Stimulated activated CD8-positive, alpha-beta memory T cell treated with anti-CD3 and anti-CD28 coated beads, Interleukin-15, amount 100 ng/mL, for 24 hours (primary cell): ENCODE results near the gene LRSAM1.

Experiments
- DNase-seq: peaks from one replicate; pipeline ENCODE4 v3.0.0-alpha.2; 2020; ENCODE audit warnings: low read depth

The LRSAM1 gene

DNA sequence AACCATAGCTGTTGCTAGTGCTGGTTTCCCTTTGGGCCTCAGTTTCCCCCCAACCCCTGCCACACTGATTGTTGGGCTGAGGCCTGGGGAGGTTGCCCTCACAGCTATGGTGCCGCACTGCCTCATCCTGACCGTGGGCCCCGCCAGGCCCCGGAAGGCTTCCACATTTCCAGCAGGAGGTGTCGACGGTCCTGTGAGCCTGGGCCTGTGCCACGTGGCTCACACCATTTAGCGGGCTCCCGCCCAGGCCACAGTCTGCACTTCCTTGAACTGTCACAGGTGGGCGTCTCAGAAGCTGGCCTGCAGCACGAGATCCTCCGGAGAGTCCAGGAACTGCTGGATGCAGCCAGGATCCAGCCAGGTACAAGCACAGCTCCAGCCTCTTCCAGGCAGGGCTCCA, 45.7 kb downstream of the LRSAM1 start:
- DNase-seq: no peak

DNA sequence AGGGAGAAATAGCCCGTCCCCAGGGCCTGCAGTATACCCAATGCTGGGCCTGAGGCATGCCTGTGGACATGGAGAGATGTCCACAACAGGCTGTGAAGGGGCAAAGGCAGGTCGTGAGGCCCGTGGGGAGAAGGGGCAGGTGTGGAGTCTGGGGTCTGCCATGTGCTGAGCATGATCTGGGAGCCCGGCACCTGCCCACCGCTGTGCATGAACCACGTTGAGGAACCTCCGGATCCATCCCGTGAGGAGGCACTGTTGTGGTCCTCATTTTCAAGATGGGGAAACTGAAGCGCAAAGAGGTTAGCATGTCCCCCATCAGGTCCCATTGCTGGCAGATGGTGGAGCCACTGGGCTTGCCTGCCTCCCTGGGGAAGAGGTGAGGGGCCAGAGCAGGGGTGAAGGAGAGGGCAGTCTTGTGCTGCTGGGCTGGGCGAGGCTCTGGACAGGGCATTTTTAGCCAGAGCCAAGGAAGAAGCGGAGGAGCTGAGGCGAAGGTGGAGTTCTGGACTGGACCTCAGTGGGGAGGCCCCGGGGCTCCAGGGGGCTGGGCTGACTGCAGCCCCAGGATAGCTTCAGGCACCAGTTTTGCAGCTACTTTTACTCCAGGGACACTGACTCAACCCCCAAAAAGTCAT, 46.5 kb downstream of the LRSAM1 start:
- DNase-seq: no peak

- no peak for DNase-seq
These were observed 47.0 kb downstream of the LRSAM1 start for GRCh38 chr9:127498298-127498697.

DNA sequence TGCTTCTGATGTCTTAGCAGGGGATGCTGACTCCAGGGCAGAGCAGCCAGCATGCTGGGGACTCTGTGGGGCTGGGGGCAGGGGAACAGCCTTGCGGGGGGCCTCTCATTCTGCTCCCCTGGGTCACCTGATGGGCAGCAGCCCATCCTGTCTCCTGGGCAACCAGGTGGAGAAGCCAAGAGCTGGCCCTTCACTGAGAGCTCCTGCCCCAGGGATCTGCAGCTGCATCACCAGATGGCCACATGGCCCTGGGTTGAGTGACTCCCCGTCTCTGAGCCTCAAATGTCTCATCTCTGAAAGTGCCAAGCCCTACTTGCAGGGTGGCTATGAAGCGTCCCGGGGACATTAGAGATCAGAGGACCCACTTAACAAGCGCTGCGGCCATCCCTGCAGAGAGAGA, 49.1 kb downstream of the LRSAM1 start:
- DNase-seq: no peak

DNA sequence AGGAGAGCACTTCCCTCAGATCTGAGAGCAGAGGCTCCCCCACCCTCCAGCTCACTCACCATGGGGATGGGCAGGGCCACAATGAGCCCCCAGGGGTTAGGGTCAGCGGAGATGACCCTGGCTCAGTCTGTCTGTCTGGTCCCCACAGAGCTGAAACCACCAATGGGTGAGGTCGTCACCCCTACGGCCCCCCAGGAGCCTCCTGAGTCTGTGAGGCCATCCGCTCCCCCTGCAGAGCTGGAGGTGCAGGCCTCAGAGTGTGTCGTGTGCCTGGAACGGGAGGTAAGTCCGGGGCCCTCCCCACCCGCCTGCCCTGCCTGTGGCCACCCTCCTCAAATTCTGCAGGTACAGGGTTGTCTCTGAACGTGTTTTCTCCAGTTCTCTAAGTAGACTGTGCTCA, 49.6 kb downstream of the LRSAM1 start:
- DNase-seq: no peak

DNA sequence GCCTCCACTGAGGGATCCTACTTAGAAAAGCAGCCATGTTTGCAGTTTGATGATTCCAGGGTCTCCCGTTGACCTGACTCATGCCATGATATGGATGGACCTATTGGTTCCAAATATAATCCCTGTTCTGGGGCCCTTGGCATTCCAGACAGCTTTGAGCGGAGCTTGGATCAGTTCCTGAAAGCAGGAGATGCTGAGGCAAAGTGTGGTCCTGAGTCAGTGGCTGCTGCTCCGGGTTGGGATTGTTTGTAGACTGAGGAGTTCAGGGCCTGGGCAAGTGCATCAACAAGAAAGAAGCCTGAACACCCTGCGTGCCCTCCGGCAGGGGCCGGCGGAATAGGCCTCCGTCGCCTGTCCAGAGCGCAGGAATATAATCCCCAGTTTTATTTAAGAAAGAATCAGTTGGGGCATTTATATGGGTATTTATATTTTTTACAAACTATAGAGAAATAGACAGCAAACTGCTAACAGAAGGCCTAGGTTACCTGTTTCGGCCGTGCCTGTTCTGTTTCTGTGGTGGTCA, 50.6 kb downstream of the LRSAM1 start:
- DNase-seq: no peak

GRCh38 chr9:127502706-127503378, 51.5 kb downstream of the LRSAM1 start:
- DNase-seq: no peak

GRCh38 chr9:127503379-127503921, 52.1 kb downstream of the LRSAM1 start:
- DNase-seq: no peak

DNA sequence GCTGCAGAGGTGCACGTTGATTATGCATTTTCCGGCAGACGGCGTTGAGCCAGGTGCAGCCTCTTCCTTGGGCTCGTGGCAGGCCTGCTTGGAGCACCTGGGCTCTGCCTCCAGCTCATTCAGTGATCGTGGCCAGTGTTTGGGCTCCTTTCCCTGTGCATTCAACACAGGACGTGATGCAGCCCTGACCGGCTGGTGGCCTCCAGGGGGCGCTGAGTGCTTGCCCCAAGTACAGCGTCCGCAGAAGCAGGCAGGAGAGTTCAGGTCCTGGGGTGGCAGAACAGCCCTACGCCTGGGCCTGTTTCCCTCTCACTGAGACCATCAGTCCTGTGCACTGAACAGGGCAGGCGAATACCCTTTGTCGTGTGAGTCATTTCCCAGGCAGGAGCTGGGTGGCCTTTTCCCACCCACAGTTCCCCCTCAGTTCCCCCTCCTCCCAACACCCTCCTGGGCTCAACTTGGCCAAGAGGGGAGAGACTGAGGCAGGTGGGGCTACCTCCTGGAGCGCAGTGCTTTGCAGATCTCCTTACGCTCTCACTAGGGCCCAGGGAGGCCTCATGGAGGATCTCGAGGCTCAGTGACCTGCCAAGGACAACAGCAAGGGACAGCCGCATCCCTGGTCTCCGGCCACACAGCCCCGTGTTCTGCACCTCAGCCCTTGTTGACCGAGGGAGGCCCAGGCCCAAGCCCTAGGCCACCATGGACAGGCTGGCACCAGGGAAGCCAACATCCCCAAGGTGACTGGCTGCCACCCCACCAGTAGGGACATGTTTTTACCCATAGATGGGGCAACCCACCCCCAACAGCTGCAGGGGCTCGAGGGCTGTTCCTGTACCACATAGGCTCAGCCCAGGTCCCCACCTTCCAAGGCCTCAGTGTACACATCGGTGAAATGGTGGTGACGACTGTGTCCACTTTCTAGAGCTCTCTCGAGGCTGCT, 52.9 kb downstream of the LRSAM1 start:
- peak; percentile 50 for DNase-seq

DNA sequence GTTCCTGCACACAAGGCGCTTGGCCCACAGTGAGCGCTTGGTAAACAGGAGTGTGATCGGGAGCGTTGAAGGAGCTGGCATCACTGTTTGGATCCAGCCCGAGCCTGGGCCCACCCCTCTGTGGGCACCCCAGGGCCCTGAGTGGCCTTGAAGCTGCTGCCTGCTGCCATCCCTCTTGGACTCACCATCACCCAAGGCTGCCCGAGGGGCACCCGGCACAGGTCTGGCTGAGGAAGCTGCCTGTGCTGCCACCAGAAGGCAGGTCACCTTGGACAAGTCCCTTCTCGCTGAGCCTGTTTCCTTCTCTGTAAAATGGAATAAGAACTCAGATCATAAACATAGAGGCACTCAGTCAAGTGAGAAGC, 53.6 kb downstream of the LRSAM1 start:
- no peak for DNase-seq

GRCh38 chr9:127505396-127506116, 54.2 kb downstream of the LRSAM1 start:
- no peak for DNase-seq

- DNase-seq: no peak
These were observed 55.0 kb downstream of the LRSAM1 start for GRCh38 chr9:127506117-127506813.

DNA sequence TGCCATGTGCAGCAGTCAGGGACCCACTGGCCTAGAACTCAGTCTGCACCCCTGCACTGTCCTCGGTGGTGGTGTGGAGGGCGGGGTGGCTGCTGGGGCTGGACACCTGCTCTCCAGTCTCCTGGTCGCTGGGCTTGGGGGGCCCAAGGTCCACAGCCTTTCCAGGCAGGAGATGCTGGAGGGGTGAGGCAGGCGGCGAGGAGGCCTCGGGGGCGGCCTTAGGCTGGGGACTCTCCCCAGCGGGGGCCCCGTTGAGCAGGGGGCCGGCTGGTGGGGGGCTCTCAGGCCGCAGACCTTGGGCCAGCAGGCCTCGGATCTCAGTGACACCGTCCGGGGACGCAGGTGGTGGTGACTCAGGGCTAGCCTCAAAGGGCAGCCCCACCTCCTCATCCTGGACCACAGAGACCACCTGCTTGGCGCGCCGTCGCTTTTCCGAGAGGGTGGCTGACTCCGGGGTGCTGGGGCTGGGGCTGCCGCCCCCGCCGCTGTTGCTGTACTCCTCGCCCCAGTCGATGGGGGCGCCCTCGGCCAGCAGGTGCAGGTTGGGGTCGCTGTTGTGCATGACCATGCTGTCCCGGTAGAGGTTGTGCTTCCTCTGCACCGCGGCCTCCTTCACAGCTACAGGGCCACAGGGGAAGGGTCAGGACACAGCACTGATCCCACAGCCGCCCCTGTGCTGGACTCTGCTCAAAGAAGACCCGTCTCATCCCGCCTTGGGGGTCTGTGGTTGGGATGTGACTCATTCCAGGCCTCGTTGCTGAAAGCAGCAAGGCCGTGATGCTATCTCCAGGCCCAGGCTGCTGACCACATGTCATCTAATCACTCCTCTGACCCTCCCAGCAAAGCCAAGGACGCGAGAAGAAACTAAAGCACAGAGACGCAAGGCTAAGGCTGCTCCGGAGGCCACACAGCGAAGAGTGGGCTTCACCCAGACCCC, 55.8 kb downstream of the LRSAM1 start:
- no peak for DNase-seq

GRCh38 chr9:127507751-127508648, 56.7 kb downstream of the LRSAM1 start:
- DNase-seq: no peak

GRCh38 chr9:127508901-127509260, 57.6 kb downstream of the LRSAM1 start:
- no peak for DNase-seq

- DNase-seq: no peak
These were observed 58.1 kb downstream of the LRSAM1 start for GRCh38 chr9:127509261-127509954.

DNA sequence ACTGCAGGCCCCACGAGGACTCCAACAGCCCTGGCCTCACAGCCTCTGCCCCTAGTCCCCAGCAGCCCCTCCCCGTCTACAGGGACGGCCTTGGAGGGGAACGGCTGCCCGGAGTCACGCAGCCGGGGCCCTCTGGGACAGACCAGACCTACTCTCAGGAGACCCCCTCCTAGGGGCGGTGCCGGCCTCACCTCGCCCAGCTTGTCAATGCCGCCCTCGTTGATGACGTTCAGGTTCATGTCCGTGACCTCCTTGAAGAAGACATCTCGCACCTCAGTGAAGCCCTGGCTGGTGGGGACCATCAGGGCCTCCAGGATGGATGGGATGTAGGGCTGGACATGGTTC, 58.6 kb downstream of the LRSAM1 start:
- DNase-seq: no peak

DNA sequence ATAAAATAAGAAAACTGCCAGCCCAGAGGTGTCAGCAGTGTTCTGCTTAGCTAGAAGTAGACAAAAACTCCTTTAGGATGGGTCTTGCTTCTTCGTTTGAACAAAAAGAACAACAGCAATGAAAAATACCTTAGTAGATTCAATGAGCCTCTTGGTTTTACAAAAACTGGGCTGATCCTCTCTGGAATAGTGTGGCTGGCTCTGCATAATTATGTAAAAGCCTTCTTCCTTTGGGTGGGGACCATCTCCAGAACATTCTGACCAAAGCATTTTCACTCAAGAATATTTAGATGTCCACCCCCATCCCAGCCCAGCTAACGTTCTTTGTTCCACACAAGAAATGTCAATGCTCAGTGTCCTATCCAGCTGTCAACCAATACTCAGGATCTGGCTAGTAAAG, 63.2 kb downstream of the LRSAM1 start:
- no peak for DNase-seq
